Measurements from ENCODE around the gene EZH1.

Gene EZH1

GRCh38 chr17:42687707-42688320 is 57.0 kb downstream of the EZH1 start:
- no peak for DNase-seq

DNA sequence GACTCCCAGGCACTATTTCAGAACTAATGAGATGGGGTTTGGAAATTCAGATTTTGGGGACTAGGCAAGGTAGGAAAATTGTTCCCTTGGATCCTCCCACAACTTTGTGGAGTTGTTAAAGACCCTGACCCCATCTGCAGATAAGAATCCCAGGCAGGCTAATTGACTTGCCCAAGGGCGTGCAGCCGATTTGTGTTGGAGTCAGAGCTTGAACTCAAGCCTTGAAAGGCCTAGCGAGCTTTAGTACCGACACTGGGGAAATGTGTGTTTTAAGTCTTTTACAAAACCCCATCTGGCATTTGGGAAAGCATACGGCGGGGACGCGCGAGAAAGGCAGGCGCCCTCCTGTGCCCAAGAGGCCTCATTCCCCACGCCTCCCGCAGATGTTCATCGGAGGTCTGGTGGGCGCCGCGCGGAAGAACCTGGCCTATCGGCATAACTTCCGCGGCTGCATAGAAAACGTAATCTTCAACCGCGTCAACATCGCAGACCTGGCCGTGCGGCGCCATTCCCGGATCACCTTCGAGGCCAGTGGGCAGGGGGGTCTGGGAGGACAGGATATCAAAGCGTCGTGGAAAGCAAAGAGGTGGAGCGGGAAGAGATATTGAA is 58.2 kb downstream of the EZH1 start:
- in situ Hi-C loops (cut with MboI; ENCODE audit: low pct_unique_long_range_greater_than_20kb, low sequenced_read_pairs) = no loop called here
- no peak for DNase-seq

More at GRCh38 chr17:42687707-42688320, 57.0 kb downstream of the EZH1 start:
- in situ Hi-C loops (cut with MboI; ENCODE audit: low pct_unique_long_range_greater_than_20kb, low sequenced_read_pairs) = no loop called here

- in situ Hi-C loops (cut with MboI; ENCODE audit: low pct_unique_long_range_greater_than_20kb, low sequenced_read_pairs) = no loop called here
- no peak for DNase-seq
Measured at GRCh38 chr17:42685831-42686230, 59.0 kb downstream of the EZH1 start.

DNA sequence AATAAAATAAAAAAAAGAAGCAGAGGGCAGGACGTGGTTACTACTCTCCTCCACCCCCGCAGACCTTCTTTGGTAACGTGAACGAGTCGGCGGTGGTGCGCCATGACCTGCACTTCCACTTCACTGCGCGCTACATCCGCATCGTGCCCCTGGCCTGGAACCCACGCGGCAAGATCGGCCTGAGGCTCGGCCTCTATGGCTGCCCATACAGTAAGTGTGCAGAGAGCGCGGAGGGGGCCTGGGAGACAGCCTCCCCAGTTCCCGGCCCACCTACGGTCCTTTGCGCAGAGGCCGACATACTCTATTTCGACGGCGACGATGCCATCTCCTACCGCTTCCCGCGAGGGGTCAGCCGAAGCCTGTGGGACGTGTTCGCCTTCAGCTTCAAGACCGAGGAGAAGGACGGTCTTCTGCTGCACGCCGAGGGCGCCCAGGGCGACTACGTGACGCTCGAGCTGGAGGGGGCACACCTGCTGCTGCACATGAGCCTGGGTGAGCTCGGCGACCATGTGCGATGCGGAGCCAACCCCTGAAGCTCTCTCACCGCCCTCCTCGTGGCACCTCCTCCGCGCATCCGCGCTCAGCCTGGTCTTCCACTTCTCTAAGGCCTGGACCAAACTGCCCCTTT is 59.8 kb downstream of the EZH1 start:
- DNase-seq = no peak
- in situ Hi-C loops (cut with MboI; ENCODE audit: low pct_unique_long_range_greater_than_20kb, low sequenced_read_pairs) = no loop called here

DNA sequence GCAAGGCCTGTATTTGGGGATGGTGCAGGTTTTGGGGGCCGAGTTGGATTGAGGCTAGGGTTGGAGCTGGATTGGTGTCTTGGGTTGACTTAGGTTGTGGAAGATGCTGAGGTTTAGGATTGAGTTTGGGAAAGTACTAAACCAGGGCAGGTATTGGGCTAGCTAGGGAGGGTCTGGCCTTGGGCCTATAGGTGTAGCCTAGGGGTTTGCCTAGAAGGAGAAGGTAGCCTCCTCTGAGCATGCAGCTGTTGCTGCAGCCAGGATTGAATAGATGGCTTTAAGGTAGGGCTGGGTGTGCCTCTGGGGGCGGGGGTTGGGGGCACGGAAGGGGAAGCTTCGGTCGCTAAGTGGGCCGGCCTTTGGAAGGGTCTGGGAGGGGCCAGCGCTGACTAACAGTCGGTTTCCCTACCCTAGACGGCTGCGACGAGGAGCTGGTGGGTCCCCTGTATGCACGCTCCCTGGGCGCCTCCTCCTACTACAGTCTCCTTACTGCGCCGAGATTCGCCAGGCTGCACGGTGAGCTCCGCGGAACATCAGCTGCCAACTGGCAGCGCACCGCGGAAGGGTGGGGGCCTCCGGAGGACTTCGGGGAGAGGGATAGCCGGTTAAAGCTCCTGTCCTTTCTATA is 61.3 kb downstream of the EZH1 start:
- in situ Hi-C loops (cut with MboI; ENCODE audit: low pct_unique_long_range_greater_than_20kb, low sequenced_read_pairs) = no loop called here
- DNase-seq = no peak

GRCh38 chr17:42682722-42683403 is 62.0 kb downstream of the EZH1 start:
- DNase-seq = peak; percentile 44
- in situ Hi-C loops (cut with MboI; ENCODE audit: low pct_unique_long_range_greater_than_20kb, low sequenced_read_pairs) = no loop called here

DNA sequence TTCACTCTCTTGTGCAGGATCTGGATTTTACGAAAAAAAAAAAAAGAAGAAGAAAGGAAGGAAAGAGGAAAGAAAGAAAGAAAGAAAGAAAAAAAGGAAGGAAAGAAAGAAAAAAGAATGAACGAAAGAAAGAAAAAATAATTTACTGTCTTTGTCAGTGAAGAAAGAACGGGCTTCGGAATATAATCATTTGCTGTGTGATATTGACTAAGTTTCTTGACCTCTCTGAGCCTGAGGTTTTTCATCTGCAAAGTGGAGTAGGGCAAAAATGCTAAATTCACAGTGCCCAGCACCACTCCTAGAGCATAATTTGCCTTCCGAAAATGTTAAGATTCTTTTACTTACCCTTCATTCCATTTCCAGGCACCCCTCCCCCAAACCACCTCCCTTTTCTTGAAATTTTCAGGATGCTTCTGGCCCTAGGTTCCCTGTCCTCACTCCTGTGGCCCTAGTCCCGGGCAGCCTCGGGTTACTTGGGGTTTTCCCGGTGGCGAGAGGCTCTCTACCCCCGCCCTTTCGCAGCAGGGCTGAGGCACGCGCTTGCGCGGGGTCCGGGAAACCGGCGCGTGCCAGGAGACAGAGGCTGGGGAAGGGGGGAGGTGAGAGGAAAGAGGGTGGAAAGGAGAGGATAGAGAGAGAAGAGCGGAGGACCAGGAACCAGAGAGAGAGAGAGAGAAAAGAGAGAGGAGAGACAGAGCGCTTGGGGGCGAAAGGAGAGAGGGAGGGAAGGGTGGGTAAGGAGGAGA is 62.7 kb downstream of the EZH1 start, which contains the start of gene CNTNAP1:
Gene CNTNAP1, plus strand, starts transcription at position 556 of the 746 bp plus-strand sequence. CDS start 299 bp downstream, outside the sequence.
- in situ Hi-C loops (cut with MboI; ENCODE audit: low pct_unique_long_range_greater_than_20kb, low sequenced_read_pairs) = no loop called here
- peak; percentile 60 for DNase-seq

DNA sequence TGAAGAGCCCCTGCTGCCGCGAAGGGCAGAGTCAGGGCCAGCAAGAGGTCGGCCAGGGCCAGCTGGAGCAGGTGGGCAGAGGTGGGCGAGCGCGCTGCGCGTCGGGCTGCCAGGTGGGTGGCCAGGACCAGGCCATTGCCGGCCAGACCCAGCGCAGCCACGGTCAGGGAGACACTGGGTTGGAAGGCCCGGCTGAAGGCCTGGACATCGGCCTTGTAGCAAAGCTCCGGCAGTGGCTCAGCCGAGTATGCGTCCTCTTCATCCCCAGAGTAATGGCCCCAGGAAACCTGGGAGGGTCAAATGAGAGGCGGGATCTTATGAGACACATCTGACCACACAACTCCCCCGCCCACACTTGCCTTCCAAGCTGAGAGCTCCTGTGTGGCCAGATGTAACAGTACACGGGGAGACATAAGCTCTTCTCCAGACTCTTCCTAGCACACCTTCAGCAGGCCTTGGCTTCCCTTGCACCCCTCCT is 64.5 kb downstream of the EZH1 start:
- DNase-seq = peak; percentile 13

GRCh38 chr17:42679492-42680330 is 65.1 kb downstream of the EZH1 start:
- in situ Hi-C loops (cut with MboI; ENCODE audit: low pct_unique_long_range_greater_than_20kb, low sequenced_read_pairs) = no loop called here
- peak; percentile 85 for DNase-seq

More for the DNA sequence above, 64.5 kb downstream of the EZH1 start:
- in situ Hi-C loops (cut with MboI; ENCODE audit: low pct_unique_long_range_greater_than_20kb, low sequenced_read_pairs) = no loop called here

- in situ Hi-C loops (cut with MboI; ENCODE audit: low pct_unique_long_range_greater_than_20kb, low sequenced_read_pairs) = no loop called here
- peak; percentile 53 for DNase-seq
Measured at GRCh38 chr17:42678951-42679491, 65.8 kb downstream of the EZH1 start.

DNA sequence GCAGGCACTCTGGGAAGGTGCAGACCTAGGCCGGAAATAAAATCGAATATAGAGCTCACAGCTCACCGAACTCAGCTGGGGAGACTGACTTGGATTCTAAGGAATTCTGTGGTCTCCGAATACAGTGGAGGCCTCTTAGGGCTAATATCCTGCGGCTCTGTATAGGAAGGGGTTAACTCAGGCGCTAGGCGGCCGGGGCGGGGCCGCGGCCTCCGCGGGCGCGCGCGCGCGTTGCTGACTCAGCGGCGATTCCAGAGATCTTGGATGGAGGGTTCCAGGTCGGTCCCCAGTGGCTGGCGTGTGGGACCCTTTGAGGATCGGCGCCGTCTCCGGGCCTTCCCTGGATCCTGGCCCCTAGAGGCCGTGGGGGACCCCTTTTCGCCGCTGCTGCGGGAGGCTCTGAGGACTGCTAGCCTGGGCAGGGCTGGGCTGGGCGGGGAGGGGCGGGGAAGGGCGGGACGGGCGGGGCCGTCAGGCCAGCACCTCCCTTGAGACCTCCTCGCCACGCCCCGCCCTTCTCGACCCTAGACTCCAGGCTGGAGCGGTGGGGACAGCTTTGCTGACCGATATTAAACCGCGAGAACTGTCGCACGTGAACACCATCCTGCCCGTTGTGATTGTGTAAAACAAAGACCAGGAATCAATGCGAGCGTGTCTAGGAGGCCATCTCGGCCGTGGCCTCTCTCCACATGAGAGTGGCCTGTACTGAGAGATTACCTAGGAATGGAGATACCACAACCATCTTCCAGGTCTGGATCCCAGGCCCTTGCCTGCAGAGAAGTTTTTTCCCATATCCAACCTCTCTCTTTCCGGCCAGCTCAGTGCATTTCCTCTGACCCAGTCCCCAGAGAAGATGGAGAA is 66.7 kb downstream of the EZH1 start:
- in situ Hi-C loops (cut with MboI; ENCODE audit: low pct_unique_long_range_greater_than_20kb, low sequenced_read_pairs) = no loop called here
- peak; percentile 92 for DNase-seq

- peak; percentile 99 for DNase-seq
- in situ Hi-C loops (cut with MboI; ENCODE audit: low pct_unique_long_range_greater_than_20kb, low sequenced_read_pairs) = no loop called here
Measured at GRCh38 chr17:42677012-42677857, 67.6 kb downstream of the EZH1 start.

GRCh38 chr17:42676424-42677011 is 68.3 kb downstream of the EZH1 start, which contains the start of gene PLEKHH3:
Gene PLEKHH3, minus strand, starts transcription at chr17:42676994. Its CDS starts 431 bp downstream, at chr17:42676563.
- DNase-seq = peak; percentile 55
- in situ Hi-C loops (cut with MboI; ENCODE audit: low pct_unique_long_range_greater_than_20kb, low sequenced_read_pairs) = no loop called here

DNA sequence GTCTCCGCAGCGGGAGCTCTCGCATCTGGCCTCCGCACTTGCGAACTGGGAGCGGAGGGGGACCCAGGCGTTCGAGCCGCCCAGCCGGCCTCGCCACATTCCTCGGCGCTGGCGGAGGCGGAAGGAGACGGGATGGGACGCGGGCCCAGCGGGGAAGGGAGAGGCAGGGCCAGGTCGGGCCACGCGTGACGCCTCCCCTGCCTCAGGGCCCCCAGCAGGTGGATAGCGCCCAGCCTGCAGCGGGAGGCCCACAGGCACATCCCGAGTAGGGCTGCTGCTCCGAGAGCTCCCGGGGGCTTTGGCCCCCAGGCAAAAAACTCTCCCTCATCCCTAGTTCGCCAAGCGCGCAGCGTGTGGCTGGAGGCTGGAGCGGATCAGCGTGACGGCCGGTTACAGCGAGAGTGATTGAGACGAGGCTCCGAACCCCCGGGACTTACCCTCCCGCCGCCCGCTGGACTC is 68.8 kb downstream of the EZH1 start:
- in situ Hi-C loops (cut with MboI; ENCODE audit: low pct_unique_long_range_greater_than_20kb, low sequenced_read_pairs) = no loop called here

DNA sequence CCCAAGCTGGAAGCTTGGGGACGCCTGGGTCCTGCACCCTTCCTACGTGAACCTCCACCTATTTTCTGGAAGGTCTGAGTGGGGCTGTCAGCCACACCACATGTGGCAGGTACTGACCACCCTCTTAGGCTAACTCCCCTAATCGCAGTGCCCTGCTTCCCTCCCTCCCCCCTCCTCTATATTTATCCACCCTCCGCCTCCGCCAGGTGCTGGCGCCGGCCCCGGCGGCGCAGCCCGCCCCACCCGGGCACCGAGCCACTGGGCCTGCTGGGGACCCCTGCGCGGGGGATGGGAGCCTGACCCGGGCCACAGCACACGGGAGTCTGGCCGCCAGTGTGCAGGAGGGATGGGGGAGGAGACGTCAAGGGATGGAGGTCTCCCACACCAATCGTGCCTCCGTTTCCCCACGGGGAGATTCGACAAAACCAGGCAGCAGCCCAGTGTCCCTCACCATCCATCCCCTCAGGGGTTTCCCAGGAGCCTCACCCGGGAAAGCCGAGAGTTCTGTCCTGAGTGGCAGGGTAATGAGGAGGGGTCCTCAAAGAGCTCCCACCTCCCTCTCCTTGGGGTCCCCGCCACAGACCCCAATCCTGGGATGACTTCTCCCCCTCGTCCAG is 69.4 kb downstream of the EZH1 start:
- no peak for DNase-seq
- in situ Hi-C loops (cut with MboI; ENCODE audit: low pct_unique_long_range_greater_than_20kb, low sequenced_read_pairs) = no loop called here

More for the DNA sequence above, 68.8 kb downstream of the EZH1 start:
- peak; percentile 43 for DNase-seq
